ENCODE results near the gene JAZF1. TPM values are rescaled to one million over a fixed set of nuclear protein-coding genes. Genes with fewer than 3 reads are reported as not detected.
A peak's percentile ranks its signal among the peaks of the same experiment; 100 is the strongest.

The JAZF1 gene
- total and polyA plus RNA-seq, 2 donors = 3.9 to 14.5 TPM

GRCh38 chr7:28029051-28029450, 151.5 kb downstream of the JAZF1 start:
- no peaks in the 10 kb centered on the region for H3K36me3 ChIP-seq (ENCODE audit: control insufficient read depth in 2 of 2, insufficient read depth in 2 of 2, low read length in 1 of 2)
- DNase-seq (ENCODE audit: low read depth in 6 of 9, low spot score in 9 of 9) = no peak
- no peak overlapping the region for H3K4me3 ChIP-seq (ENCODE audit: low read length in 2 of 2)
- no peaks in the 10 kb centered on the region for H3K4me1 ChIP-seq (ENCODE audit: control insufficient read depth in 2 of 2, insufficient read depth in 2 of 2, low read length in 2 of 2)
- whole genome bisulfite sequencing = 94% methylated on average over 5 of the region's 5 CpGs
- H3K27ac ChIP-seq (ENCODE audit: low read depth in 1 of 2, low read length in 1 of 2) = no peak overlapping the region
- H3K9me3 ChIP-seq (ENCODE audit: control insufficient read depth in 2 of 2, insufficient read depth in 1 of 2, low read length in 1 of 2) = no peaks in the 10 kb centered on the region
- H3K27me3 ChIP-seq (ENCODE audit: control insufficient read depth in 2 of 2, insufficient read depth in 1 of 2, low read length in 1 of 2) = no peaks in the 10 kb centered on the region

GRCh38 chr7:28028471-28028870, 152.1 kb downstream of the JAZF1 start:
- Histone ChIP-seq H3K4me3 (ENCODE audit: low read length in 2 of 2) (no peak overlapping the region), H3K27ac (ENCODE audit: low read depth in 1 of 2, low read length in 1 of 2) (no peak overlapping the region), H3K36me3 (ENCODE audit: control insufficient read depth in 2 of 2, insufficient read depth in 2 of 2, low read length in 1 of 2) (no peaks in the 10 kb centered on the region), H3K4me1 (ENCODE audit: control insufficient read depth in 2 of 2, insufficient read depth in 2 of 2, low read length in 2 of 2) (no peaks in the 10 kb centered on the region), H3K9me3 (ENCODE audit: control insufficient read depth in 2 of 2, insufficient read depth in 1 of 2, low read length in 1 of 2) (no peaks in the 10 kb centered on the region), H3K27me3 (ENCODE audit: control insufficient read depth in 2 of 2, insufficient read depth in 1 of 2, low read length in 1 of 2) (no peaks in the 10 kb centered on the region)
- WGBS = 97% methylated on average over 3 of the region's 3 CpGs
- DNase-seq (ENCODE audit: low read depth in 6 of 9, low spot score in 9 of 9) = no peak

GRCh38 chr7:28026237-28026636, 154.4 kb downstream of the JAZF1 start:
- no peak for DNase-seq (ENCODE audit: low read depth in 6 of 9, low spot score in 9 of 9)
- Histone ChIP-seq H3K4me1 (ENCODE audit: control insufficient read depth in 2 of 2, insufficient read depth in 2 of 2, low read length in 2 of 2) (no peaks in the 10 kb centered on the region), H3K36me3 (ENCODE audit: control insufficient read depth in 2 of 2, insufficient read depth in 2 of 2, low read length in 1 of 2) (no peaks in the 10 kb centered on the region), H3K27me3 (ENCODE audit: control insufficient read depth in 2 of 2, insufficient read depth in 1 of 2, low read length in 1 of 2) (no peaks in the 10 kb centered on the region), H3K4me3 (ENCODE audit: low read length in 2 of 2) (no peak overlapping the region), H3K9me3 (ENCODE audit: control insufficient read depth in 2 of 2, insufficient read depth in 1 of 2, low read length in 1 of 2) (no peaks in the 10 kb centered on the region), H3K27ac (ENCODE audit: low read depth in 1 of 2, low read length in 1 of 2) (no peak overlapping the region)
- 92% methylated on average over 2 of the region's 2 CpGs for WGBS

- Histone ChIP-seq H3K4me3 (ENCODE audit: low read length in 2 of 2) (no peak overlapping the region), H3K9me3 (ENCODE audit: control insufficient read depth in 2 of 2, insufficient read depth in 1 of 2, low read length in 1 of 2) (no peaks in the 10 kb centered on the region), H3K4me1 (ENCODE audit: control insufficient read depth in 2 of 2, insufficient read depth in 2 of 2, low read length in 2 of 2) (no peaks in the 10 kb centered on the region), H3K27ac (ENCODE audit: low read depth in 1 of 2, low read length in 1 of 2) (no peak overlapping the region), H3K36me3 (ENCODE audit: control insufficient read depth in 2 of 2, insufficient read depth in 2 of 2, low read length in 1 of 2) (no peaks in the 10 kb centered on the region), H3K27me3 (ENCODE audit: control insufficient read depth in 2 of 2, insufficient read depth in 1 of 2, low read length in 1 of 2) (no peaks in the 10 kb centered on the region)
- DNase-seq (ENCODE audit: low read depth in 6 of 9, low spot score in 9 of 9) = no peak
- 98% methylated on average over 2 of the region's 2 CpGs for WGBS
Measured at GRCh38 chr7:28024786-28025334, 155.7 kb downstream of the JAZF1 start.

- H3K27ac ChIP-seq (ENCODE audit: low read depth in 1 of 2, low read length in 1 of 2) = no peak overlapping the region
- WGBS = 22% methylated on average over 12 of the region's 12 CpGs
- H3K4me1 ChIP-seq (ENCODE audit: control insufficient read depth in 2 of 2, insufficient read depth in 2 of 2, low read length in 2 of 2) = no peaks in the 10 kb centered on the region
- H3K36me3 ChIP-seq (ENCODE audit: control insufficient read depth in 2 of 2, insufficient read depth in 2 of 2, low read length in 1 of 2) = no peaks in the 10 kb centered on the region
- peaks cover 0 to 2% of the 10 kb centered on the region in 2 donors for H3K27me3 ChIP-seq (ENCODE audit: control insufficient read depth in 2 of 2, insufficient read depth in 1 of 2, low read length in 1 of 2)
- peak; percentile 16 to 74 (median 37) for DNase-seq (ENCODE audit: low read depth in 6 of 9, low spot score in 9 of 9)
- H3K4me3 ChIP-seq (ENCODE audit: low read length in 2 of 2) = no peak overlapping the region
- H3K9me3 ChIP-seq (ENCODE audit: control insufficient read depth in 2 of 2, insufficient read depth in 1 of 2, low read length in 1 of 2) = no peaks in the 10 kb centered on the region
Measured at GRCh38 chr7:28020302-28020940, 160.2 kb downstream of the JAZF1 start.

GRCh38 chr7:28018856-28019465, 161.6 kb downstream of the JAZF1 start:
- Histone ChIP-seq H3K4me1 (ENCODE audit: control insufficient read depth in 2 of 2, insufficient read depth in 2 of 2, low read length in 2 of 2) (no peaks in the 10 kb centered on the region), H3K4me3 (ENCODE audit: low read length in 2 of 2) (no peak overlapping the region), H3K27ac (ENCODE audit: low read depth in 1 of 2, low read length in 1 of 2) (peak overlapping the region in 1 of 2 donors; percentile 53), H3K9me3 (ENCODE audit: control insufficient read depth in 2 of 2, insufficient read depth in 1 of 2, low read length in 1 of 2) (peaks cover 0 to 3% of the 10 kb centered on the region in 2 donors), H3K27me3 (ENCODE audit: control insufficient read depth in 2 of 2, insufficient read depth in 1 of 2, low read length in 1 of 2) (peaks cover 0 to 2% of the 10 kb centered on the region in 2 donors), H3K36me3 (ENCODE audit: control insufficient read depth in 2 of 2, insufficient read depth in 2 of 2, low read length in 1 of 2) (no peaks in the 10 kb centered on the region)
- whole genome bisulfite sequencing = 94% methylated on average over 8 of the region's 8 CpGs
- no peak for DNase-seq (ENCODE audit: low read depth in 6 of 9, low spot score in 9 of 9)

- DNase-seq (ENCODE audit: low read depth in 6 of 9, low spot score in 9 of 9) = no peak
- H3K27me3 ChIP-seq (ENCODE audit: control insufficient read depth in 2 of 2, insufficient read depth in 1 of 2, low read length in 1 of 2) = peaks cover 0 to 2% of the 10 kb centered on the region in 2 donors
- 92% methylated on average over 5 of the region's 5 CpGs for WGBS
- H3K4me3 ChIP-seq (ENCODE audit: low read length in 2 of 2) = no peak overlapping the region
- no peaks in the 10 kb centered on the region for H3K36me3 ChIP-seq (ENCODE audit: control insufficient read depth in 2 of 2, insufficient read depth in 2 of 2, low read length in 1 of 2)
- H3K27ac ChIP-seq (ENCODE audit: low read depth in 1 of 2, low read length in 1 of 2) = no peak overlapping the region
- no peaks in the 10 kb centered on the region for H3K4me1 ChIP-seq (ENCODE audit: control insufficient read depth in 2 of 2, insufficient read depth in 2 of 2, low read length in 2 of 2)
- peaks cover 0 to 3% of the 10 kb centered on the region in 2 donors for H3K9me3 ChIP-seq (ENCODE audit: control insufficient read depth in 2 of 2, insufficient read depth in 1 of 2, low read length in 1 of 2)
Measured at GRCh38 chr7:28018446-28018845, 162.1 kb downstream of the JAZF1 start.

- Histone ChIP-seq H3K9me3 (ENCODE audit: control insufficient read depth in 2 of 2, insufficient read depth in 1 of 2, low read length in 1 of 2) (peaks cover 0 to 3% of the 10 kb centered on the region in 2 donors), H3K4me1 (ENCODE audit: control insufficient read depth in 2 of 2, insufficient read depth in 2 of 2, low read length in 2 of 2) (no peaks in the 10 kb centered on the region), H3K27ac (ENCODE audit: low read depth in 1 of 2, low read length in 1 of 2) (no peak overlapping the region), H3K27me3 (ENCODE audit: control insufficient read depth in 2 of 2, insufficient read depth in 1 of 2, low read length in 1 of 2) (peaks cover 0 to 2% of the 10 kb centered on the region in 2 donors), H3K36me3 (ENCODE audit: control insufficient read depth in 2 of 2, insufficient read depth in 2 of 2, low read length in 1 of 2) (no peaks in the 10 kb centered on the region), H3K4me3 (ENCODE audit: low read length in 2 of 2) (no peak overlapping the region)
- no peak for DNase-seq (ENCODE audit: low read depth in 6 of 9, low spot score in 9 of 9)
- WGBS = 94% methylated on average over 7 of the region's 7 CpGs
Measured at GRCh38 chr7:28018020-28018419, 162.6 kb downstream of the JAZF1 start.

- 99% methylated on average over 4 of the region's 4 CpGs for WGBS
- Histone ChIP-seq H3K4me3 (ENCODE audit: low read length in 2 of 2) (no peak overlapping the region), H3K27ac (ENCODE audit: low read depth in 1 of 2, low read length in 1 of 2) (no peak overlapping the region), H3K36me3 (ENCODE audit: control insufficient read depth in 2 of 2, insufficient read depth in 2 of 2, low read length in 1 of 2) (no peaks in the 10 kb centered on the region), H3K27me3 (ENCODE audit: control insufficient read depth in 2 of 2, insufficient read depth in 1 of 2, low read length in 1 of 2) (peaks cover 0 to 2% of the 10 kb centered on the region in 2 donors), H3K9me3 (ENCODE audit: control insufficient read depth in 2 of 2, insufficient read depth in 1 of 2, low read length in 1 of 2) (peaks cover 0 to 3% of the 10 kb centered on the region in 2 donors), H3K4me1 (ENCODE audit: control insufficient read depth in 2 of 2, insufficient read depth in 2 of 2, low read length in 2 of 2) (no peaks in the 10 kb centered on the region)
- DNase-seq (ENCODE audit: low read depth in 6 of 9, low spot score in 9 of 9) = no peak
Measured at GRCh38 chr7:28017372-28017771, 163.2 kb downstream of the JAZF1 start.

All from thymus (tissue), 11 donors.